Measurements from ENCODE around the gene HEATR5A.
"Not testable (repeated sequence)": the region's sequence is repeated elsewhere in the genome, so short reads cannot be mapped to it uniquely, and the experiment has no call there.

HEATR5A gene

DNA sequence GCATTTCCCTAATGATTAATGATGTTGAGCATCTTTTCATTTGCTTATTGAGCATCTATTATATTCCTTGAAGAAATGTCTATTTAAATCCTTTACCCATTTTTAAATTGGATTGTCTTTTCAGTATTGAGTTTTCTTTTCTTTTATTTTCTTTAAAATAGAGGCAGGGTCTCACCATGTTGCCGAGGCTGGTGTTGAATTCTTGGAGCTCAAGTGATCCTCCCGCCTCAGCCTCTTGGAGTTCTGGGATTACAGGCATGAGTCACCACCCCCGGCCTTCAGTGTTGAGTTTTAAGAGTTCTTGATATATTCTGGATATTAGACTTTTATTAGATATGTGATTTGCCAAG lies 139.5 kb downstream of the HEATR5A start:
- TF ChIP-seq CTCF (conservative IDR thresholded peaks at IDR 0.05; ENCODE audit: low read depth, low read length) = no peak
- no peak overlapping the region for H3K4me3 ChIP-seq (IDR thresholded peaks at IDR 0.05; ENCODE audit: insufficient read depth, low read depth, low read length)
- no peak overlapping the region for H3K4me2 ChIP-seq
- peaks cover 8% of the 10 kb centered on the region for H3K4me1 ChIP-seq (ENCODE audit: low read depth, poor library complexity, severe bottlenecking)
- no peaks in the 10 kb centered on the region for H3K79me2 ChIP-seq (ENCODE audit: insufficient read depth, low read depth)
- no peak overlapping the region for H2AFZ ChIP-seq (ENCODE audit: low read depth)
- no peaks in the 10 kb centered on the region for H4K20me1 ChIP-seq (ENCODE audit: insufficient read depth)
- no peak overlapping the region for H3K27ac ChIP-seq
- H3K36me3 ChIP-seq (ENCODE audit: insufficient read depth) = no peaks in the 10 kb centered on the region
- H3K9ac ChIP-seq = no peak overlapping the region
- H3K27me3 ChIP-seq (ENCODE audit: insufficient read depth, low read depth) = no peaks in the 10 kb centered on the region

- H4K20me1 ChIP-seq (ENCODE audit: insufficient read depth) = no peaks in the 10 kb centered on the region
- TF ChIP-seq CTCF (conservative IDR thresholded peaks at IDR 0.05; ENCODE audit: low read depth, low read length) = no peak
- no peaks in the 10 kb centered on the region for H3K79me2 ChIP-seq (ENCODE audit: insufficient read depth, low read depth)
- no peak overlapping the region for H3K9ac ChIP-seq
- H3K4me1 ChIP-seq (ENCODE audit: low read depth, poor library complexity, severe bottlenecking) = peaks cover 8% of the 10 kb centered on the region
- H3K27me3 ChIP-seq (ENCODE audit: insufficient read depth, low read depth) = no peaks in the 10 kb centered on the region
- H3K36me3 ChIP-seq (ENCODE audit: insufficient read depth) = no peaks in the 10 kb centered on the region
- no peak overlapping the region for H3K27ac ChIP-seq
- no peak overlapping the region for H2AFZ ChIP-seq (ENCODE audit: low read depth)
- H3K4me3 ChIP-seq (IDR thresholded peaks at IDR 0.05; ENCODE audit: insufficient read depth, low read depth, low read length) = no peak overlapping the region
- no peak overlapping the region for H3K4me2 ChIP-seq
Measured at GRCh38 chr14:31280132-31280870, 140.0 kb downstream of the HEATR5A start.

- no peaks in the 10 kb centered on the region for H3K79me2 ChIP-seq (ENCODE audit: insufficient read depth, low read depth)
- no peak overlapping the region for H3K4me2 ChIP-seq
- no peak overlapping the region for H2AFZ ChIP-seq (ENCODE audit: low read depth)
- no peak overlapping the region for H3K27ac ChIP-seq
- H3K4me1 ChIP-seq (ENCODE audit: low read depth, poor library complexity, severe bottlenecking) = peaks cover 5% of the 10 kb centered on the region
- H3K27me3 ChIP-seq (ENCODE audit: insufficient read depth, low read depth) = no peaks in the 10 kb centered on the region
- TF ChIP-seq CTCF (conservative IDR thresholded peaks at IDR 0.05; ENCODE audit: low read depth, low read length) = no peak
- H3K9ac ChIP-seq = no peak overlapping the region
- no peak overlapping the region for H3K4me3 ChIP-seq (IDR thresholded peaks at IDR 0.05; ENCODE audit: insufficient read depth, low read depth, low read length)
- H4K20me1 ChIP-seq (ENCODE audit: insufficient read depth) = no peaks in the 10 kb centered on the region
- no peaks in the 10 kb centered on the region for H3K36me3 ChIP-seq (ENCODE audit: insufficient read depth)
Measured at GRCh38 chr14:31278883-31279282, 141.5 kb downstream of the HEATR5A start.

GRCh38 chr14:31277085-31277484 lies 143.3 kb downstream of the HEATR5A start:
- Histone ChIP-seq H3K36me3 (ENCODE audit: insufficient read depth) (no peaks in the 10 kb centered on the region), H4K20me1 (ENCODE audit: insufficient read depth) (no peaks in the 10 kb centered on the region), H2AFZ (ENCODE audit: low read depth) (no peak overlapping the region), H3K4me2 (no peak overlapping the region), H3K79me2 (ENCODE audit: insufficient read depth, low read depth) (no peaks in the 10 kb centered on the region), H3K27me3 (ENCODE audit: insufficient read depth, low read depth) (no peaks in the 10 kb centered on the region), H3K4me3 (IDR thresholded peaks at IDR 0.05; ENCODE audit: insufficient read depth, low read depth, low read length) (no peak overlapping the region), H3K27ac (no peak overlapping the region), H3K4me1 (ENCODE audit: low read depth, poor library complexity, severe bottlenecking) (no peaks in the 10 kb centered on the region), H3K9ac (no peak overlapping the region)
- no peak for TF ChIP-seq CTCF (conservative IDR thresholded peaks at IDR 0.05; ENCODE audit: low read depth, low read length)

GRCh38 chr14:31276417-31276816 lies 143.9 kb downstream of the HEATR5A start:
- H3K9ac ChIP-seq; H2AFZ ChIP-seq (ENCODE audit: low read depth); H4K20me1 ChIP-seq (ENCODE audit: insufficient read depth); H3K4me3 ChIP-seq (IDR thresholded peaks at IDR 0.05; ENCODE audit: insufficient read depth, low read depth, low read length); H3K79me2 ChIP-seq (ENCODE audit: insufficient read depth, low read depth); H3K36me3 ChIP-seq (ENCODE audit: insufficient read depth); H3K27ac ChIP-seq; H3K4me2 ChIP-seq; H3K4me1 ChIP-seq (ENCODE audit: low read depth, poor library complexity, severe bottlenecking); H3K27me3 ChIP-seq (ENCODE audit: insufficient read depth, low read depth): not testable (repeated sequence)

Measured in KMS-11 (cell line).